Tibial nerve (tissue), 4 donors: ENCODE data around the gene IGFALS. TPM values are rescaled to one million over a fixed set of nuclear protein-coding genes. Genes with fewer than 3 reads are reported as not detected.
A peak's percentile ranks its signal among the peaks of the same experiment; 100 is the strongest.

Source experiments
- DNase-seq, 2 donors: peaks; one replicate each; pipeline ENCODE4 v3.0.0-alpha.2; 2019; ENCODE audit warnings: low spot score in 2 of 2
- H3K27ac ChIP-seq, 4 donors: fragments of 200-600 bp; sonication (generic) in 3 of 4; one replicate each; pipeline ENCODE4 v1.5.1; 2017 to 2019; ENCODE audit warnings: mild to moderate bottlenecking in 1 of 4
- H3K27me3 ChIP-seq, 2 donors: fragments of 200-600 bp; sonication (generic) in 1 of 2; one replicate each; pipeline versions ENCODE4 v1.5.1 to v1.6.0; 2017 to 2019
- H3K36me3 ChIP-seq, 3 donors: fragments of 200-600 bp; sonication (generic); one replicate each; pipeline ENCODE4 v1.5.1; 2018 to 2019
- H3K4me1 ChIP-seq, 4 donors: fragments of 200-600 bp; sonication (generic) in 3 of 4; one replicate each; pipeline ENCODE4 v1.5.1; 2017 to 2019
- H3K4me3 ChIP-seq, 4 donors: fragments of 200-600 bp; sonication (generic) in 3 of 4; one replicate each; pipeline ENCODE4 v1.5.1; 2017 to 2019; ENCODE audit warnings: mild to moderate bottlenecking in 1 of 4, moderate library complexity in 1 of 4
- H3K9me3 ChIP-seq, 4 donors: fragments of 200-600 bp; sonication (generic) in 3 of 4; one replicate each; pipeline ENCODE4 v1.5.1; 2017 to 2019
- EP300 ChIP-seq, 2 donors: sonication (generic); formaldehyde crosslinking; IDR thresholded peaks; one replicate each; pipeline ENCODE4 v1.6.1; 2017; ENCODE audit warnings: antibody characterized with exemption in 2 of 2, mild to moderate bottlenecking in 1 of 2
- POLR2A ChIP-seq, 2 donors: fragments of 450-650 bp; IDR thresholded peaks; one replicate each; pipeline ENCODE4 v1.6.1; 2017; ENCODE audit warnings: antibody characterized with exemption in 2 of 2, mild to moderate bottlenecking in 2 of 2, moderate library complexity in 2 of 2
- WGBS, 2 donors: methylation state at CpG; one replicate each; pipeline ENCODE4 v1.1.5; 2018; 5-methylcytosine and 5-hydroxymethylcytosine counted together
- total RNA-seq, 4 donors: library from RNA; depleted of rRNA; stranded (reverse); fragments of >200 nt; gene quantifications; one replicate each; pipeline ENCODE4 v1.1.0, GENCODE V29; 2016
- TF ChIP-seq, protein P1 (sequence below), 5 experiments: fragments of 200-600 bp in 3 of 5; fragments of 450-650 bp in 2 of 5; sonication (generic) in 3 of 5; IDR thresholded peaks; one replicate each; pipeline ENCODE4 v1.5.1; 2016 to 2019; ENCODE audit warnings: antibody characterized with exemption in 5 of 5, mild to moderate bottlenecking in 3 of 5, moderate library complexity in 2 of 5

The IGFALS gene
- total RNA-seq, 4 donors from 2014 or later, result 0.63 to 1.6 TPM; not detected in 2

GRCh38 chr16:1772362-1772907, 21.1 kb downstream of the IGFALS start, which contains the start of gene EME2:
Gene EME2 (plus strand): TSS chr16:1772810. CDS start chr16:1773228, 418 bp downstream.
- Histone ChIP-seq H3K9me3 (no peaks in the 10 kb centered on the region), H3K27me3 (no peaks in the 10 kb centered on the region), H3K36me3 (peaks cover 0 to 54% (median 0%) of the 10 kb centered on the region in 3 donors), H3K4me3 (peak within 1 kb of the TSS; percentile 67 to 96 (median 80)), H3K27ac (peak within 1 kb of the TSS; percentile 69 to 95 (median 93)), H3K4me1 (peaks cover 0 to 61% (median 28%) of the 10 kb centered on the region in 4 donors)
- DNase-seq, result no peak
- TF ChIP-seq, protein P1, sequence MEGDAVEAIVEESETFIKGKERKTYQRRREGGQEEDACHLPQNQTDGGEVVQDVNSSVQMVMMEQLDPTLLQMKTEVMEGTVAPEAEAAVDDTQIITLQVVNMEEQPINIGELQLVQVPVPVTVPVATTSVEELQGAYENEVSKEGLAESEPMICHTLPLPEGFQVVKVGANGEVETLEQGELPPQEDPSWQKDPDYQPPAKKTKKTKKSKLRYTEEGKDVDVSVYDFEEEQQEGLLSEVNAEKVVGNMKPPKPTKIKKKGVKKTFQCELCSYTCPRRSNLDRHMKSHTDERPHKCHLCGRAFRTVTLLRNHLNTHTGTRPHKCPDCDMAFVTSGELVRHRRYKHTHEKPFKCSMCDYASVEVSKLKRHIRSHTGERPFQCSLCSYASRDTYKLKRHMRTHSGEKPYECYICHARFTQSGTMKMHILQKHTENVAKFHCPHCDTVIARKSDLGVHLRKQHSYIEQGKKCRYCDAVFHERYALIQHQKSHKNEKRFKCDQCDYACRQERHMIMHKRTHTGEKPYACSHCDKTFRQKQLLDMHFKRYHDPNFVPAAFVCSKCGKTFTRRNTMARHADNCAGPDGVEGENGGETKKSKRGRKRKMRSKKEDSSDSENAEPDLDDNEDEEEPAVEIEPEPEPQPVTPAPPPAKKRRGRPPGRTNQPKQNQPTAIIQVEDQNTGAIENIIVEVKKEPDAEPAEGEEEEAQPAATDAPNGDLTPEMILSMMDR (IDR thresholded peaks at IDR 0.05), result no peak
- TF ChIP-seq EP300 (IDR thresholded peaks at IDR 0.05) (no peak), POLR2A (IDR thresholded peaks at IDR 0.05) (no peak)
- WGBS, 2 donors, result 0 to 1% methylated on average over 30 to 50 of the region's 53 CpGs

DNA sequence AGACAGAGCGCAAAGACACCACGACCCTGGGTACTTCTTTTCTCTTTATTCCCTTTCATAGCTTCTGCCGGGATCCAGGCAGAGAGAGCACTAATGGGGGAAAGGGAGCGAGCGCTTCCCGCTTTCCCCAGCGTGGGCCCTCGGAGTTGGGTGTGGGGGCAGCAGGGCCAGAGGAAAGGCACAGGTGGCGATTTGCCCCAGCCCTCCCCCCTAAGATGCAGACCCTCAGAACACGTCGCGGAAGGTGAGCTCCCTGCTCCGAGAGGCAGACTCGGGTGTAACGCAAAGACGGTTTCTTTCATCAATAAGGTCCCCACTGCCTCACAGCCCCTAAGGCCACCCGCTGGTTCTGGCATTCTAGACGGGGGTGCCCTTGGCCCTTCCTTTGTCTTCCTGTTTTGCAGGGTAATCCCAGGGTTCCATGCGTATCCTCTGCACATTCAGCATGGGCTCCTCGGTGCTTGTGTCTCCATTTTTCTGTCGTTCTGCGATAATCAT, 21.6 kb downstream of the IGFALS start:
- WGBS, 2 donors, result 8 to 12% methylated on average over 18 to 22 of the region's 22 CpGs
- Histone ChIP-seq H3K9me3 (no peaks in the 10 kb centered on the region), H3K4me3 (peak overlapping the region; percentile 67 to 96 (median 80)), H3K36me3 (peaks cover 0 to 54% (median 0%) of the 10 kb centered on the region in 3 donors), H3K4me1 (peaks cover 0 to 61% (median 28%) of the 10 kb centered on the region in 4 donors), H3K27me3 (no peaks in the 10 kb centered on the region), H3K27ac (peak overlapping the region; percentile 61 to 93 (median 80))
- DNase-seq, result no peak
- TF ChIP-seq POLR2A (IDR thresholded peaks at IDR 0.05) (no peak), EP300 (IDR thresholded peaks at IDR 0.05) (no peak)
- TF ChIP-seq, protein P1 (IDR thresholded peaks at IDR 0.05), result no peak

DNA sequence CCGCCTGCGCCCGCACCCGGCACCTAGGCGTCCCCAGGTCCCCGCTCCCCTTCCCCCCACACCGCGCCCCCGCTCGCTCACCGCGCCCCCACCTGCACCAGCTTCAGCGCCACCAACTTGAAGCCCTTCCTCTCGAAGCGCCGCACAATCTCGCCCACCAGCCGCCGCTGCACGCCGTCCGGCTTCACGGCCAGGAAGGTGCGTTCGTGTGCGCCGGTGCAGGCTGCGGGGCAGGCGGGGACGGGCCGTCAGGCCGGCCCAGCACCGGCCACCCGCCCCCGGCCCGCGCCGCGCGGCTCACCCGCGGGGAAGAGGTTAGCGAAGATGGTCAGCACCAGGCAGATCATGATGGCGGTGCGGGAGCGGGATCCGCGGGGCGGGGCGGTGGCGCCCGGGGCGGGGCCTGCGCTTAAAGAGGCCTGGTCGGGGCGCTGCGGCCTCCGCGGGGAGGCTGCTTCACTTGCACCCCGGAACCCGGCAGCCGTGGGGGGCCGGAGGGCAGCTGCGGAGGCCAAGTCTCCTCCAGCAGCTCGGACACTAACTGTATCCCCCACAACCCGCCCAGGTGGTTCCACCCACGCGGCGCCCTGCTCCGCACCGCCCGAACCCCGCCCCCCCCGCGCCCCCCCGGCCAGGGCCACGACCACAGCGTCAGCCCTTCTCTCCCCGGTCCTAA, 22.2 kb downstream of the IGFALS start, which contains the start of gene NME3:
TSS of gene NME3 (minus strand) at position 356 of the 676 bp plus-strand sequence. CDS start at position 347, 9 bp downstream.
- H3K9me3 ChIP-seq, result no peaks in the 10 kb centered on the region
- H3K27ac ChIP-seq, result peak within 1 kb of the TSS; percentile 61 to 95 (median 93)
- H3K27me3 ChIP-seq, result no peaks in the 10 kb centered on the region
- peaks cover 0 to 58% (median 28%) of the 10 kb centered on the region in 4 donors for H3K4me1 ChIP-seq
- peak; percentile 74 for DNase-seq
- H3K36me3 ChIP-seq, result peaks cover 0 to 54% (median 3%) of the 10 kb centered on the region in 3 donors
- 0 to 1% methylated on average over 34 to 43 of the region's 79 CpGs for WGBS, 2 donors
- TF ChIP-seq, protein P1 (IDR thresholded peaks at IDR 0.05), result no peak
- TF ChIP-seq EP300 (IDR thresholded peaks at IDR 0.05) (no peak), POLR2A (IDR thresholded peaks at IDR 0.05) (no peak)
- H3K4me3 ChIP-seq, result peak within 1 kb of the TSS; percentile 67 to 96 (median 80)

GRCh38 chr16:1770328-1771187, 22.9 kb downstream of the IGFALS start:
- no peaks in the 10 kb centered on the region for H3K9me3 ChIP-seq
- peak; percentile 42 to 44 for DNase-seq
- peaks cover under 1 to 54% (median 10%) of the 10 kb centered on the region in 3 donors for H3K36me3 ChIP-seq
- peak overlapping the region; percentile 61 to 93 (median 88) for H3K27ac ChIP-seq
- TF ChIP-seq, protein P1 (IDR thresholded peaks at IDR 0.05), result no peak
- peak in 1 of 2 donors; percentile 29 for TF ChIP-seq EP300 (IDR thresholded peaks at IDR 0.05)
- peak overlapping the region; percentile 67 to 96 (median 80) for H3K4me3 ChIP-seq
- H3K4me1 ChIP-seq, result peaks cover 0 to 51% (median 28%) of the 10 kb centered on the region in 4 donors
- no peaks in the 10 kb centered on the region for H3K27me3 ChIP-seq
- 12 to 36% methylated on average over 20 to 56 of the region's 81 CpGs for WGBS, 2 donors
